ENCODE data around the gene ASPA.

DNA sequence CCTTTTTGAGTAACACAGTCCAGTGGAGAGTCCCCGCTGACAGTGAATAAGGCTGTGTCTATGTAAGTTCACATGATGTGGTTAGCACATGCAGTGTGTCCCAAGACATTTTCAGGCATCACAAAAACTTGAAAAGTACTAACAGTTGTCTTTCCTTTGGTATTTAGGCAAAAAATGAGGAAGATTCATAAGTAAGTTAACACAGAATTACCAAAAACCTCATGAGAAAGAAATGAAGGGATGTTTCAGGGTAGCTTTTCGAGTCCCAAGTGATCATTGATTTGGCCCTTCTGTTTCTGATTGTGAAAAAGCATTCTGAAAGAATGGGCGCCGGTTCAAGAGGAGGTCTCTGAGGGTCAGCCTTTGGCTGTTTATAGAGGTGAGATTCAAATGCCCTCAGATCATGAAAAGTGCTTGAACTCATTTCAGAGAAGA, 529 bp upstream of the ASPA start:
- TF ChIP-seq, protein P1, sequence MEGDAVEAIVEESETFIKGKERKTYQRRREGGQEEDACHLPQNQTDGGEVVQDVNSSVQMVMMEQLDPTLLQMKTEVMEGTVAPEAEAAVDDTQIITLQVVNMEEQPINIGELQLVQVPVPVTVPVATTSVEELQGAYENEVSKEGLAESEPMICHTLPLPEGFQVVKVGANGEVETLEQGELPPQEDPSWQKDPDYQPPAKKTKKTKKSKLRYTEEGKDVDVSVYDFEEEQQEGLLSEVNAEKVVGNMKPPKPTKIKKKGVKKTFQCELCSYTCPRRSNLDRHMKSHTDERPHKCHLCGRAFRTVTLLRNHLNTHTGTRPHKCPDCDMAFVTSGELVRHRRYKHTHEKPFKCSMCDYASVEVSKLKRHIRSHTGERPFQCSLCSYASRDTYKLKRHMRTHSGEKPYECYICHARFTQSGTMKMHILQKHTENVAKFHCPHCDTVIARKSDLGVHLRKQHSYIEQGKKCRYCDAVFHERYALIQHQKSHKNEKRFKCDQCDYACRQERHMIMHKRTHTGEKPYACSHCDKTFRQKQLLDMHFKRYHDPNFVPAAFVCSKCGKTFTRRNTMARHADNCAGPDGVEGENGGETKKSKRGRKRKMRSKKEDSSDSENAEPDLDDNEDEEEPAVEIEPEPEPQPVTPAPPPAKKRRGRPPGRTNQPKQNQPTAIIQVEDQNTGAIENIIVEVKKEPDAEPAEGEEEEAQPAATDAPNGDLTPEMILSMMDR (conservative IDR thresholded peaks at IDR 0.05; ENCODE audit: low read depth, low read length) = no peak
- no peak for TF ChIP-seq EZH2 (IDR thresholded peaks at IDR 0.05; ENCODE audit: borderline replicate concordance, low read depth, low read length, poor library complexity, severe bottlenecking)

All from A673 (cell line).